Measurements from ENCODE around the gene CAMTA1.

The CAMTA1 gene

GRCh38 chr1:7614576-7615074 is 829.4 kb downstream of the CAMTA1 start:
- DNase-seq: no peak

GRCh38 chr1:7615138-7615537 is 829.9 kb downstream of the CAMTA1 start:
- DNase-seq: no peak

- no peak for DNase-seq
Observed at GRCh38 chr1:7616076-7616832, 831.0 kb downstream of the CAMTA1 start.

- DNase-seq: no peak
Observed at GRCh38 chr1:7616953-7617352, 831.7 kb downstream of the CAMTA1 start.

DNA sequence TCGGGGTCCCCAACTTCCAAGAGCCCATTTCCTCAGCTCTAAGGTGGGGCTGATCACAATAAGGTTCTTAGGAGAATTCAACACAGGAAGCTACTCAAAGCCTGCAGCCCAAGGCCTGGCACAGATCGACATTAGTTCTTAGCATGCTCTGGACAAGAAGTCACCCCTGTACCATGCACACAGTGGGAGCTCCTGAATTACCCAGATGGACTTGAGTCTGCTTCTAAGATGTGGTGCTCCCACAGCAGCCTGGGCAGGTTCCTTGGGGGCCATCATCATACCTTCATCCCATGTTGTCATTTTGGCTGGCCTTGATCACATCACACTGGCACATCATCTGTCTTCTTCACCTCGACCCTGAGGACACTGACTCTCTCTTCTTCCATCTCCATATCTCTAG is 832.6 kb downstream of the CAMTA1 start:
- no peak for DNase-seq

GRCh38 chr1:7620196-7620595 is 834.9 kb downstream of the CAMTA1 start:
- no peak for DNase-seq

- no peak for DNase-seq
Observed at GRCh38 chr1:7621334-7622219, 836.3 kb downstream of the CAMTA1 start.

DNA sequence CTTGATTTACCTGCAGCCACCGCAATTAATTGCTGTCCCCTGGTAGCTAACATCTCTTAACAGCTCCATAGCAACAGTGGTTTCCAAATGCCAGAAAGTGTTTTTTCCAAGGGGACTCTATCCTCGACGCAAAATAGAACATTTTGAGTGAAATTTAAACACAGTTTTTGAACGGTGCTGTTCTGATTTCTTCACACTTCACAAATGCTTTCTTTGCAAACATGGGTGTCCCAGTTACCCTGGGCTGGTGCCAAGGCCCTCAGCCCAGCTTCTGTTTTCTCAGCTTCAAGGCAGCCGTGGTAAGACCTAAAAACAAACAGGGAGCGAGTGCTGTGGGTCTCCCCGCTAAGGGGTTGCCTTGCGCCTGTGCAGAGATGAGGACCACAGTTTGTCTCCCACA is 838.6 kb downstream of the CAMTA1 start:
- DNase-seq: no peak

GRCh38 chr1:7624791-7625355 is 839.6 kb downstream of the CAMTA1 start:
- DNase-seq: no peak

- DNase-seq: no peak
Observed at GRCh38 chr1:7625401-7625800, 840.1 kb downstream of the CAMTA1 start.

GRCh38 chr1:7628273-7628672 is 843.0 kb downstream of the CAMTA1 start:
- DNase-seq: no peak

- no peak for DNase-seq
Observed at GRCh38 chr1:7629011-7629410, 843.8 kb downstream of the CAMTA1 start.

GRCh38 chr1:7629465-7630195 is 844.4 kb downstream of the CAMTA1 start:
- DNase-seq: no peak

GRCh38 chr1:7630378-7630777 is 845.1 kb downstream of the CAMTA1 start:
- DNase-seq: no peak

DNA sequence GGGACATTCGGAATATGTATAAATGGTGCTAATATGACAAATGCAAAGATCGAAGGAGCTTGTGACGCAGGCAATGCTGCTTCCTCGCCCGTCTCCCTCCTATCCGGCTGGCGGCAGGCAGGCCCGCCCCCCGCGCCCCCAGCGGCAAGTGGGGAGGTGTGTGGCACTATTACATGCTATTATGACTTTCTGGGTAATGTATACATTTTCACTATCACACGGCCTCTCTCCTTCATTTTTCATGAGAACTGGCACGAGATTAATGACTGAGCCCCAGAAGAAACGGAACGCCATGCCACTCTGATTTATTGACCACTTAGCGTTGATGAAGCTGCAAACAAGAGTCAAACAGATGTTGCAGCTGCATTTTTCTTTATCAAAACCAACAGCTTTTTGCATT is 846.9 kb downstream of the CAMTA1 start:
- no peak for DNase-seq

- DNase-seq: no peak
Observed at GRCh38 chr1:7632681-7633080, 847.4 kb downstream of the CAMTA1 start.

DNA sequence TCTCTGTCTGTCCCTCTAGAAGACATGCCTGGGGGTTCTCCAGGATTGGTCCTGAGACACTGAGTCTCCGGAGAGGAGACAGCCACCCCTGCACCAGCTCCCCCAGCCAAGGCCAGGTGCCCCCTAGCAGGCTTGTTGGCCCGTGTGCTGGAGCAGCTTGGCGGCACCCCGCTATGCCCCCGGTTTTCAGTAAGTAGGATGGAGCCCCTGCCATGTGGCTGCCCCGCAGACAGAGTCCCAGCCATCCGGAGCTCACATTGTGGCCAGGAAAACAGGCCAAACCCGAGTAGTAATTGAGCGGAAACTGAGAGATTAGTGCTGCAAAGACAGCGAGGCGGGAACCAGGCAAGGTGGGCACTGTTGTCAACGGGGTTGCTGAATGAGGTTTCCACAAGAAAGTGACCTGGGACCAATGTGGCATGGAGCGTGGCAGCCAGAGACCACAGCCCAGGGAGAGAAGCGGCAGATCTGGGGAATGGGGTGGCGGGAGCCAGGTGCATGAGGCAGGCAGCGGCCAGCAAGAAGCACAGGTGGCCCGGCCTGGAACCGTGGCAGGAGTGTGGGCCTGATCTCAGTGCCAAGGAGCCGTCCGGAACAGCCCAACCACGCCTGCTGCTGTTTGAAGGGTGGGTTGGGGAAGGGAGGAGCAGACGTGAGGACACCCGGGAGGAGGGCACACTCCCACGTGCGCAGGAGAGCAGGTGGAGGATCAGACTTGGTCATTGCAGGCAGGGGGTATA is 848.4 kb downstream of the CAMTA1 start:
- DNase-seq: no peak

GRCh38 chr1:7634546-7635240 is 849.4 kb downstream of the CAMTA1 start:
- no peak for DNase-seq

DNA sequence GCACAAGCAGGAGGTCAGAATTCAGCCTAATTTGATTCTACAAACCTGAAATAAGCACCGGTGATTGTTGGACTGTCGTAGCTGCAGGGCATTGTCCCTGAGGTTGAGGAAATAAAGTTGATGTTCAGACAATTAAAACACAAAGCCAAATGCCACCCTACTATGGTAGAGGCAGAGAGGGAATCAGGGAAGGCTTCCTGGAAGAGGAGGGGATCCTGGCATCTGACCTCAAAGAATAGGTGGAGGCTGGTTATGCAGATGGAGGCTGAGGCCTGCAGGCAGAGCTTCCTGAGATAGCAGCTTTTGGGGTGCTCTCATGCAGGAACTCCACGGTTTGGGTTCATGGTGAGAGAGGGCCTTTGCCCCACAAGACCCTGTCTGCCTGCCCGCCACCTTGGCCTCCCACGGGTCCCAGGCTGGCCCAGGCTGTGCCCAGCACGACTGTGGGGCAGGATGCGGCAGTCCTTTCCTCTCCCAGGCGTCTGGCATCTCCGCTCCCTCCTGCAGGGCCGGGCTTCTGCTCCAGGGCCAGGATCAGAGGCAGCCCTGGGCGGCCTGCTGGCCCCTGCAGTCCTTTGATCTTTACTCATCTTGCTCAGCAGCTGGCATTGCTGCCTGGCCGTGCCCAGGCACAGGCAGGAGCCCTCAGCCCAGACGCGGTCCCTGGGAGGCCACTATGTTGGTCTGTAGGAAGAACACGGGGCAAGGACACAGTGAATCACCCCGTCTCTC is 851.7 kb downstream of the CAMTA1 start:
- DNase-seq: no peak

- DNase-seq: no peak
Observed at GRCh38 chr1:7638078-7638477, 852.8 kb downstream of the CAMTA1 start.

Data from GDM1 (cell line).